ENCODE measurements around the gene CHKA.

DNA sequence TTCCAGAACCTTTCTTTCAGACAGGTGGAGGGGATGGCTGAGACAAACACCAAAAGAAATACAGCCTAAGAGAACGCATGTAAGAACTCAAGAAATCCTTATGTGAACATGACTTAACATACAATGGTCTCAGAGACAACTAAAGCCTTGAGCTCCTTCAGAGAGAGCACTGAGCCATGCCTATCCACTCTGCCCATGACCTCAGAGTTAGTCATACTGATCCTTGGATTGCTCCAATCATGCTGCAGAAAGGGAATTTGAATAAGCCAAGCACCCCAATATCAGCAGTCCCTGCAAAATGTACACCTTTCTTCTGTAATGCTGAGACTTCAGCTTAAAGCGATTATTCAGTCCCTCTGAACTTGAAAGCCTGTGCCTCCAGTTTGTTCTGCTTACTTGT, 43.2 kb upstream of the CHKA start:
- TF ChIP-seq, protein P1, sequence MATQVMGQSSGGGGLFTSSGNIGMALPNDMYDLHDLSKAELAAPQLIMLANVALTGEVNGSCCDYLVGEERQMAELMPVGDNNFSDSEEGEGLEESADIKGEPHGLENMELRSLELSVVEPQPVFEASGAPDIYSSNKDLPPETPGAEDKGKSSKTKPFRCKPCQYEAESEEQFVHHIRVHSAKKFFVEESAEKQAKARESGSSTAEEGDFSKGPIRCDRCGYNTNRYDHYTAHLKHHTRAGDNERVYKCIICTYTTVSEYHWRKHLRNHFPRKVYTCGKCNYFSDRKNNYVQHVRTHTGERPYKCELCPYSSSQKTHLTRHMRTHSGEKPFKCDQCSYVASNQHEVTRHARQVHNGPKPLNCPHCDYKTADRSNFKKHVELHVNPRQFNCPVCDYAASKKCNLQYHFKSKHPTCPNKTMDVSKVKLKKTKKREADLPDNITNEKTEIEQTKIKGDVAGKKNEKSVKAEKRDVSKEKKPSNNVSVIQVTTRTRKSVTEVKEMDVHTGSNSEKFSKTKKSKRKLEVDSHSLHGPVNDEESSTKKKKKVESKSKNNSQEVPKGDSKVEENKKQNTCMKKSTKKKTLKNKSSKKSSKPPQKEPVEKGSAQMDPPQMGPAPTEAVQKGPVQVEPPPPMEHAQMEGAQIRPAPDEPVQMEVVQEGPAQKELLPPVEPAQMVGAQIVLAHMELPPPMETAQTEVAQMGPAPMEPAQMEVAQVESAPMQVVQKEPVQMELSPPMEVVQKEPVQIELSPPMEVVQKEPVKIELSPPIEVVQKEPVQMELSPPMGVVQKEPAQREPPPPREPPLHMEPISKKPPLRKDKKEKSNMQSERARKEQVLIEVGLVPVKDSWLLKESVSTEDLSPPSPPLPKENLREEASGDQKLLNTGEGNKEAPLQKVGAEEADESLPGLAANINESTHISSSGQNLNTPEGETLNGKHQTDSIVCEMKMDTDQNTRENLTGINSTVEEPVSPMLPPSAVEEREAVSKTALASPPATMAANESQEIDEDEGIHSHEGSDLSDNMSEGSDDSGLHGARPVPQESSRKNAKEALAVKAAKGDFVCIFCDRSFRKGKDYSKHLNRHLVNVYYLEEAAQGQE (IDR thresholded peaks at IDR 0.05; ENCODE audit: insufficient read depth in 1 of 2, low read depth in 2 of 2, low read length in 1 of 2) = no peak
- TF ChIP-seq CTCF (IDR thresholded peaks at IDR 0.05) = no peak

Data from Panc1 (cell line).